AG20443 (cell line): ENCODE data around the gene AFDN.

Source experiments
- DNase-seq: peaks from one replicate; pipeline ENCODE4 v3.0.0; 2012; ENCODE audit warnings: low spot score, mixed read lengths

The AFDN gene

DNA sequence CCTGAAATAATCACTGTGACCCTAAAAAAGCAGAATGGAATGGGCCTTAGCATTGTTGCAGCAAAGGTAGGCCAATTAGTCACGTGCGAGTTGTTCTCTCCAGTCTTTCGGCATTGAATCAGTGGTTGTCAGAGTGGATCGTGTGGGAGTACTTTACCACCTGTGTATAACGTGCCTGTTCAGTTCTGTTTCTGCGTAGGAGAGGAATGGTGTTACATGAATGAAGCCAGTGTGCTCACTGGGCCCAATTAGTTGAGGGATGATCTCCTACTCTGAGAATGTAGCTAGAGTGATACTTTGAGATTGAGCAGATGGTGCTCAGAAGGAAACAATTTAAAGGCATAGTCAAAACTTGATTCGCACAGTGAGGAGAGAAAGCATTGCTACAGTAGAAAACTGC, 98.3 kb downstream of the AFDN start:
- DNase-seq: peak; percentile 20

DNA sequence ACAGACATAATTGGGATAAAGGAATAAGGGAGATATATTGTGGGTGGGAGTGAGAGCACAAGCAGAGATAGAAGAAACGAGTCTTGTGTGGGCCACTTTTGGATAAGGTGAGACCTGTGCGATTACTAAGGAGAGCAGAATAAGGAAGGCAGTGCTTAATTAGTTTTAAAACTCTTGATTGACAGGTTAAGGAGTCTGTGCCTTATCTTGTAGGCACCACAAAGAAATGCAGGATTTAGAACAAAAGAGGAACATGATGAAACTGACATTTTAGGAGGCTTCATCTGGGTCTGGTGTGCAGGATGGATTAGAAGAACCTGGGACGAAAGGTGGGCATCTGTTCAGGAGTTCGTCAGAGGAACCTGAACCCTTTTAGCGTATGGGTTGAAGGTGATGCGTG, 100.5 kb downstream of the AFDN start:
- DNase-seq: no peak

DNA sequence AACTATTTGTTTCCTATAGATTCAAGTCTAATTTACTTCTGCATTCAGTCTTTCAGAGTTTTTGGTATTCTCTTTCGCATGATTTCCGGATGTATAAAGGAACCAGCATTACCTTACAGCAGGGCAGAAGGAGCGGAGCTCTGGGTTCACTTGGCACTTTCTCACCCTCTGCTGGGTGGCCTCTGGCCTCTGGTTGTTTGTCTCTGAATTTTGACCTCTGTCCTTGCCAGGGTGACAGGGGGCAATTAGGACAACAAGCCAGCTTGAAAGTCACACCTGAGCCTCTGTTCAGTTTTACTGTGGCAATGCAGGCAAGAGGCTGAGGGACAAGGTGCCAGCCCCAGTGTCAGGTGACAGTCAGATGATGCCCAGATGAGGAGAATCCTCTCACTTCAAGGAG, 101.4 kb downstream of the AFDN start:
- DNase-seq: no peak

DNA sequence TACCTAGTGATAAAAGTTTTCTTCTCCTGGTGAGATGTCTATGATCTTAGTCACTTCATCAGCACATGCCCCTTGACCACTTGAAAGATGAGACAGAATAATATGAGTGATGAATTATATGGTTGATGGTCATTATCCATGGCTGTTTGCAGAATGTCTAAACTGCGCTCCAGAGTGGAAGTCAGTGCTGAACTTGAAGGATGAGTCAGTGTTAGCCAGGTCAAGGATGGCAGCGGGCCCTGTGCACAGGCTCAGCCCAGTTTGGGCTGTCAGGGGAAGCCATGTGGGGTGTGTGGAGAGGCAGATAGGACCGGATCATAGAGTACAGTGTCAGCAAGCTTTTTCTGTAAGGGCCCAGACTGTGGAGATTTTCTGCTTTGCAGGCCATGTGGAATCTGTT, 103.6 kb downstream of the AFDN start:
- no peak for DNase-seq

DNA sequence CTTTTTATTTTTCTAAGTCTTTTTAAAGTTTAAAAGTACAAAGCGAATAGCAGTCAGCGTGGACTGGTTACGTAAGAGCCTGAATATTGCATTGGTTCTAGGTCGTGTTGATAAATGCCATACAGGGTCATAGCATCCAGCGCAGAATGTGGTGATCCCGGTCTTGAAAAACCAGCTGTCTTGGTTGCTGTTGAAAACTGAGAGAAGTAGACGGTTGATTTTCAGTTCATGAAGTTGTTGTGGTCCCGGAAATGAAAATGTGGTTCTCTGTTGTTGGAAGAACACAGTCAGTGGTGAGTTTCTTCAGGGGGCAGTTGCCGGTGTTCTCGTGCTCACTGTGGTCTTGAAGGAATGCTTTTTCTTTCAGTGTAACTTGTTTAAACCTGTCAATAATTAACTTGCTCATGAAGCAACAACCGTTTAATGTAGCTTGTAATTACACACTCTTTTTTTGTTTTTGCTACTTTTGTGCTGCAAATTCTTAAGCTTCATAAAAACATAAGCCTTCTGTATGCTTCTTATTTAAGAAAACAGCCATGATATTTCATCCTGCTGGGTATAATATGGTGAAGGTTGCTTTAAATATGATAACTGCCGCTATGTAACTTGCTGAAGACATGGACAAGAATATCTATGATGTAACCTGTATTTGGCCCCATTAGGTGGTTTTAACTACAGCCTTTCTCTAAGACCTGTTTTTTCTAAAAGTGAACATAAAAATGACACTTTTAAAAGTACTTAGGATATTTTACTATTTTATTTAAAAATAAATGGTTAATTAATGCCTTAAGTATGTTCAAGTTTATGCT, 106.0 kb downstream of the AFDN start:
- peak; percentile 25 for DNase-seq

DNA sequence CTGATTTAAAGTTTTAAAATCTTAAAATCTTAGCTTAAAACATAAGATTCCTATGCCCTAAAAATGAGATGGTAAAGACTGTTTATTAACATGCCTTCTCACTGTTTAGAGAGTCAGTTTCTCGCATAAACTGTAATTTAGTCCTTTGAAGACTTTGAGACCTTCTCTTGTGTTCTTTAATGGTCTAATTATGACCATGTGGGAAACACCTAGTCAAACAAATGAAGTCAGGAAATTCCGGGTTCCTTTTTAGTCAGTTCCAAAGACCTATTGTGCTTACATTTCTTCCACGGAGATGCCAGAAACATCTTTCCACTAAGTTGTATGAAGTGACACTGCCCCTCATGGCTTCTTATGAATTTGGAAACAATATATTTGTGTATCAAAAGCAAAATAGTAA, 106.6 kb downstream of the AFDN start:
- no peak for DNase-seq

DNA sequence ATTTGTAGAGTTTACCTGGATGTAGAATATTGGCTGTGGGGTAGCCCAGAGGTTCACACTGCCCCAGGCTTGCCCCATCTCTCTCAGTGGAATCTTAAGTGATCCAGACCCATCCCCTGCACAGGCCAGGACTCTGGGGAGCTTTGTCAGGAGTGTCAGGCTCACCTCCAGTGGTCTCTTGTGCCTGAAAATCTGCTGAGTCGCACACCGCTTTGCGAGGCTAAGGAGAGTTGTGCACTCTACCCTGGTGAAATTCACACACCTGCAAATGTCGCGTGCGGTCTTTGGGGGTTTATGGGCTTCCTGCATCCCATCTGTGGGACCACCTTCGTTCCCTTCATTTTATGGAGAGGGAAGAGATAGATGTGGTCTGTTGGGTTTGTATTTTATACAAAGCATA, 107.1 kb downstream of the AFDN start:
- no peak for DNase-seq

DNA sequence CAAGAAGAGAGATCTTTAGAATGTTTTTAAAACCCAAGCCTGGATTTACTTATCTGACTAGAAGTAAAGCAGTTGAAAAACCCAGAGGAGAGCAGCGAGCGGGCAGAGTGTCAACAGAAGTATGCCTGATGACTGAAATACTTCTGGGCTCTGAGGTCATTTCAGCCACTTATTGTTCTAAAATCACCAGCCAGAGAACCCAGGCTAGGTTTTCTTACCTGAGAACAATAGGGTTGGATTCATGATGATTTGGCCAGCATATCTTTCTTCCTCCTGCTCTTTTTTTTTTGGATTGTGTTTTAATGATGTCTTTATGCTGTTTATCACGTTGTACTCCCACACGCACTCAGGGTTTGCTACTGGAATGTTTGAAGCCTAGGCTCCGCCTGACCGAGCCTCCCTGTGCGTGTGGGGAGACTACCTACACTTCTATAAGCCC, 107.7 kb downstream of the AFDN start:
- no peak for DNase-seq

DNA sequence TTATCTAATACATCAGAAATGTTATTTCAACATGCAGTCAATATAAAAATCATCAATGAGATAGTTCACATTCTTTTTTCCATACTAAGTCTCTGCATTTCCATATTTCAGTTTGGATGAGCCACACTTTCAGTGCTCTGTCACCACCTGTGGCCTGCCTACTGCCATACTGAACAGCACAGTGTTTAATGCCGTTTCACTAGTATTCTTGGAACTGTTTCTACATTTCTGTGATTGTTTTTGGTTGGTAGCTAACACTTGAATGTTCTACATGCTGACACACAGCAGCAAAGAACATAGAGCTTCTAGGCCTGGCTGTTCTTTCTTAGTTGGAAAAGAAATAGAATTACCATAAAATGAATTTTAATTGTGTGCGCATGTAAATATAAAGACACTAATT, 109.3 kb downstream of the AFDN start:
- DNase-seq: no peak

DNA sequence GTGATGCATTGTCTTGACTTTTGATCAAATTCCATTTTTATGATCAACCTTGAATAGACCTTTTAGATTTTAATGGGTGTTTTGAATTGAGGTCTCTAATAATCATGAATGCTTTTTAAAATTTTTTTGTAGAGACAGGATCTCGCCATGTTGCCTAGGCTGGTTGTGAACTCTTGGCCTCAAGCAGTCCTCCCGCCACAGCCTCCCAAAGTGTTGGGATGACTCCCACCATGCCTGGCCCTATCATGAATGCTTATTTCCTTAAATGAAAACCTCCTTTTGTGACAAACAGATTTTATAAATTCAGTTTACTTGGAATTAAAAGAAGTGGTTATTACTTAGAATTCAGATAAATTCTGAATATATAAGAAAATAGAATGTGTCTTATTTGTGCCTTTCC, 110.6 kb downstream of the AFDN start:
- DNase-seq: no peak

DNA sequence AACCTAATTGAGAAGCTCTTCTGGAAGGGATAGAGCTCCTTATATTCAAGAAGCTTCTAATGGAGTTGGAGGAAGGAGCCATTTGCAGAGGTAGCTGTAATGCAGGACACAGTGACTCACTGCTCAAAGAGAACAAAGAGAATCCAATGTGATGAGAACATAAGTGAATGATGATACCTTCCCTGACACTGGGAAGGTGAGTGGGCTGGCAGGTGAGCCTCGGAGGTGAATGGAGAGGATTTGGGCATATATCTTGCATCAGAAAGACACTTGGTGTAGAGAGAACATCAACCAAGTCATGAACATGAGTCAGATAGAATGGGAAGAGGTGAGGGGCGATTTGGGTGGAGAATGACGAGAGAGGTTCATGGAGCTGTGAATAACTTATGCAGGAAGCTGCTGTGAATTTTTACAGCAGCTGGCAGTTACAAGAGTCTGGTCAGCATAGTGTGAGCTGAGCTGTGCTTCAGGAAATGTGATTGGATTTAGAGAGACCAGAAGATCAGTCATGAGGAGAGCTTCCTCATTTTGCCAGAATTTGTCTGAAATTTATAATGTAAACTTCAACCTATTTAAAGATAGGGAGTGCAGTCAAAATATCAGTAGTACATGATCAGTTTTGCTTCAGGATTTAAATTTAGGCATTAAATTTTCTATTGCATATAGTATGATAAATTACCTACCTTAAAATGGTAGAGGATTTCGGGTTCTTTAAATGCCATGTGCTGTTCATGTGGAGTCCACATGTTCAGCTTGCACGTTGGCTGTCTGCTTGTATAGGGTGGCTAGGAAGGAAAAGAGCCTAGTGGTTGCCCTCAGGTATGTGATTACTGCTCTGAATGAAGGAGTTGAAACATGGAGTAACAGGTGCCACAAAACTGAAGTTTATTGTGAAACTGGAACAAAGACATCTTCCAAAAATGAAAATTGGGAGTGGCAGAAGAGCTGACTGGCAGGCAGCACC, 111.5 kb downstream of the AFDN start:
- no peak for DNase-seq

DNA sequence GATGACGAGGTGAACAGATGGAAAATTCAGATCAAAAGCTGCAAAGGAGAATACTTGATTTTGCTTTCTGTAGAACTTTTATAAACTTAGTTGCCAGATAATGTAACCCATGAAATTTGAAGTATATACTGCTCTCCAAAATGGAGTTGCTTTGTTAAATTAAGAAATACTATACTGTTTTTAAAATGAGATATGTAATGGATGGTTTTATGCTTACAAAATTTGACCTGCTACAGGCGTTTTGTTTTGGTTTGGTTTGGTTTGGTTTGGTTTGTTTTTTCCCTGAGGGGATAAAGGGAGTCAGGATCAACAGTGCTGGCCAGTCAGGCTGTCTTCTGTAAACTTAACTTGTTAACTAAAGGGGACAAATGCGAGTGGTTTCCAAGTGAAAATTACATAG, 115.1 kb downstream of the AFDN start:
- no peak for DNase-seq

DNA sequence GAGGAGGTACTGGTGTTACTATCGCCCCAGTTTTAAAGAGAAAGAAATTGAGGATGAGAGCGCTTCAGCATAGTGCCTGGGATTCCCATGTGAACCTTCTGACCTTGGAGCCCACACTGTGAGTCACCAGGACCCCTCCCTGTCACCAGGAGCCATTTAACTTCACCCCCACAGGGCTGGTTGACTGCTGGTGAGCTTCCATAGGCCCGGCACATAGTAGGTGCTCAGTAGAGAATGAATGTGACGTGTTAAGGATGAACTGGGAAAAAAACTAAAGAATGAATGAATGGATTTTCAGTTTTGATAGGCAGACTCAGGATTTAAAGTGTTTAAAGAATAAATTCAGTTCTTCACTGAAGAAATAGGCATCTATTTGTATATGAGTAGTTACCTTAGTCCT, 117.4 kb downstream of the AFDN start:
- DNase-seq: no peak

DNA sequence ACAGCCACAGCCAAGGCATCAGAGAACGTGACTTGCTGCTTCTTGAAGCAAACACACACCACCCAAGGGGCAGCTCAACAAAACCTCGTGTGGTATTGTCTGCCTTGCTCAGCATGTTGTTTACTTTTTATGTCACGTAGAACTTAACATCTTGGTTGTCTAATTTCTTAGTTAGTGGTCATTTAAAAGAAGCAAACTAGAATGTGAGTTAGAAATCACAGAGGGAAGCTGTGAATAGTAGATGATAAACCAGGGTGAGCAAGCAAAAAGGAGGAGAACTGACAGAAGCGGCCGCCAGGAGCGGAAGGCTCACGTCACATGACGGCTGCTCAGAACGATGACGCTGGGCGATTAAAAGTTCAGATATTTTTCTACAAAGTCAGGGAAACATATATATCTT, 119.3 kb downstream of the AFDN start:
- no peak for DNase-seq

DNA sequence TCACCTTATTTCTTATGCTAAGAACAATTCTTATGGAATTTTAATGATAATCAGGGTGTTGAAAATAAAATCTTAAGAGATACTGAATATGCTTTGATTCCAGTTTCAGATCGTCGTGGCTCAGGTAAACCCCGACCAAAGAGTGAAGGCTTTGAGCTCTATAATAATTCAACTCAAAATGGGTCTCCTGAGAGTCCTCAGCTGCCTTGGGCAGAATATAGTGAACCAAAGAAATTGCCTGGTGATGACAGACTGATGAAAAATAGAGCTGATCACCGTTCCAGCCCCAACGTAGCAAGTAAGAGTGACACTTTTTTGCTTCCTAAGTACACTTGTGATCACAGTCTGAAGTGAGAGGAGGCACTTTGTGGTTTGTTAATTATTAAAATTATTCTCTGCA, 119.9 kb downstream of the AFDN start:
- no peak for DNase-seq

DNA sequence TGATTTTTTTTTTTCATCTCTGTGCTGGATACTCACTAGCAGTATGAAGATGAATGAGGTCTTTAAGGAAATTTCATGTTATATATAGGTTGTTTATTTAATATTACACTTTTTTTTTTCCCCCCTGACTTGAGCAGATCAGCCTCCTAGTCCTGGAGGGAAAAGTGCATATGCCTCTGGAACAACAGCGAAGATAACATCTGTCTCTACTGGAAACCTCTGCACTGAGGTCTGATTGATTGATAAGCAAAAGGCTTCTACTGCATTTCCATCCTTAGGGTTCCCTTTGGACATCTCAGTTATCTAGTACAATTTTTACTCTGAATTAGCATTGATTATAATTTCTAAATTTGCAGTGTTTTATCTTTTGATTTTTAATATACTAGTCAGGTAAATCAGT, 121.0 kb downstream of the AFDN start:
- DNase-seq: no peak

DNA sequence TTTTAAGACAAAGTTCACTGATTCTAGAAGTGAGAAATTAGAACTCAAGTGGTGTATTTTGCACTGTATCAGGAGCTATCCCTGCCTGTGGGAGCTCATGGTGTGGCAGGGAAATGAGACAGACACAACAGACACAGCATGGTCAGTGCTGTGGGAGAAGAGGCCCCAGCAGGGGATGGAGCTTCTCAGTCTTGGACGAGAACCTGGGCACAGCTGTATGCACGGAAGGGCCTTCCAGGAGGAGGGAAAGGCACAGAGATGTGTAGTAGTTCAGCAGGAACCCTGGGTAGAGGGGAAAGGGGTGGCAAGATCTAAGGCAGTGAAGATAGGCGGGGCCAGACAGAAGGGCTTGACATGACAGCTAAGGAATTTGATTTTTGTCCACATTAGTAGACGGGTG, 122.0 kb downstream of the AFDN start:
- DNase-seq: no peak

DNA sequence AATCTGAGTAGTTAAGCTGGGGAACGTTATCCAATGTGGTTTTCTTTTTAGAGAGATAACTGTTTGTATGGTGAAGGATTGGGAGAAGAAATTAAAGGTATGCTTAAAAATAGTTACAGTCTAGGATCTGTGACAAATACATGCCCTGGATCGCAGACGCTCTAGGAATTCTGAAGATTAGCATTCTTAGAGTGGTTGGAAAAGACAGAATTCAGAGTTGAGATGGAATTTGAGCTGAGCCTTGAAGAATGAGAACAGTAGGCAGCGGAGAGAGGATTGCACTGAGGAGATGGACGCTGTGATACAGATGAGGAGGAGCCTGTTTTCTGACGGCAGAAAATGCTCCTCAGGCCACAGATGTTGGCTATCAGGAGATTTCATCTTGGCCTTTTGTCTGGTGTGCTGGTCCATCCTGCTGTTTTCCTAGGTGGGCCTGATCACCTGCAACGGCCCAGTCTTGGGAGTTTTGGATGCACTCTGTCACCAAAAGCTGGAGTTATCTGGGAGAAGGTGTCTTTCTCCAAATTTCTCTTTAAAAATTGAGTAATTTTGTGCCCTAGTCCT, 122.5 kb downstream of the AFDN start:
- DNase-seq: no peak

DNA sequence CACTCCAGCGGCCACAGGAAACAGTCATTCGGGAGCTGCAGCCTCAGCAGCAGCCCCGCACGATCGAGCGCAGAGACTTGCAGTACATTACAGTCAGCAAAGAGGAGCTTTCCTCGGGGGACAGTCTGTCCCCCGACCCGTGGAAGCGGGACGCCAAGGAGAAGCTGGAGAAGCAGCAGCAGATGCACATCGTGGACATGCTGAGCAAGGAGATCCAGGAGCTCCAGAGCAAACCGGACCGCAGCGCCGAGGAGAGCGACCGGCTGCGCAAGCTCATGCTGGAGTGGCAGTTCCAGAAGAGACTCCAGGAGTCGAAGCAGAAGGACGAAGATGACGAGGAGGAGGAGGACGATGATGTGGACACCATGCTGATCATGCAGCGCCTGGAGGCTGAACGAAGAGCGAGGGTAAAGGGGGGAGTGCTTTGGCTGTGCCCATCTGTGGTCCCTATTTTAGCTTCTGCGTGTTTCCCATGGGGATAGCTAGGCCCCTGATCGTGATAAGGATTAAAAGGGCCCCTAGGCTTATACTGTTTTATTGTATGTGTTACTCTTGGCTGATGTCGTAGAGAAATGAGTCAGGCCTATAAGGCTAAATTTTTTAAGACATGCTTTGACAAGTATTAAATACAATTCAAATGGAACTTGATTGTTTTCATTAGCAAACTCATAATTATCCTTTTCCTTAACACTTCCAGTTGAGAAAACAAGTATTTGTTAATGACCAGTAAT, 125.2 kb downstream of the AFDN start:
- no peak for DNase-seq

DNA sequence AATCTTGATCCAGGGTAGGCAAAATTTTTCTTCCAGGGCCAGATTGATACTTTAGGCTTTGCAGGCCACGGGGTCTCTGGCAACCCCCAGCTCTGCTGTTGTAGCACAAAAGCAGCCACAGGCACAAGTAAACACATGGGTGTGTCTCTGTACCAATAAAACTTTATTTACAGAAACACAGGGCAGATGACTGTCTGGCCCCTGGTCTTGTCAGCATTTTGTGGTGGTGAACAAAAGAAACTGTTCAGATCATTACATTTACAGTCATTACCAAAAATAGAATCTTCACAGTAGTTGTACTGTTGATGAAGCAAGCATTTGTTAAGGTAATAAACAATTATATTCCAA, 125.8 kb downstream of the AFDN start:
- DNase-seq: no peak

DNA sequence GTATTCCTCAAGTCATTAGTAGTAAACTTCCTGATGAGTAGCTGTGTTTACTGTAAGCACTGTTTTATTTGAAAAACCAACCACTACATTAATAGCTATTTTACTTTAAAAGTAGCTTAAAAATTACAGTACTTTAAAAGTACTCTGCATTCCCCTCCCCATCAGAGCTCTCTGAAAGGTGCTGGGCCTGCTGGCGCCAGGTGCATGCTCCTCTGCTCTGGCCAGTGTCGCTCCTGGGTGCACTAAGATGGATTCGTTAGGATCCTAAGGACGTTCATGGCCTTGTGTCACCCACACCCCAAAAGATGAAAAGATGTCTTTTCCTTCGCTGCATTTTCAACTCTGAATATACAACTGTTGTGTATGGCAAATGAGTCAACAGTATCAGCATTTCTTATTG, 126.8 kb downstream of the AFDN start:
- no peak for DNase-seq

DNA sequence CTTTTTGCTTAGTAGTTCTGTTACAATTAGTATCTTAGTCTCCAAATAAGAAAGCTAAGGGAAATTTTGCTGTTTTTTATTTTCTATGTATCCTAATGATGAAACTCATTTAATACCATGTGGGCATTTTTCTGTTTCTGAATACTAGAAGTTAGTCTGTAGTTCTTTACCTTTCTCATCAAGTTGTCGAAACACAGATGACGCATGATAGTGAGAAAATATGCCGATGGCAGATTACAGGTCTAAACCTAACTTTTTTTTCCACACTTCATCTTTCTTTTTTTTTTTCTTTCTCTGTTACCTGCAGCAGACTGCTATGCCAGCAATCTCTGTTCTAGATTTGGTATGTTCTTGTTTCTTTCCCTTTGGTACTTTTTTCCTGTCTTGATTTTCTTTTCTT, 127.4 kb downstream of the AFDN start:
- no peak for DNase-seq
